Panc1 (cell line): ENCODE data around the gene EID3. TPM values are rescaled to one million over a fixed set of nuclear protein-coding genes. Genes with fewer than 3 reads are reported as not detected.

Experiments used
- ATAC-seq: fragments of 200-7000 bp; cut with Tn5 transposase; 2 replicates; pipeline ENCODE4 v1.9.1; 2020; ENCODE audit warnings: mild to moderate bottlenecking, moderate library complexity
- BruUV-seq: library from RNA; stranded (reverse); fragments of 400-500 nt; replicated peaks from 2 replicates; lab custom pipeline; 2021; lab: Mats Ljungman, UMichigan
- CTCF ChIA-PET: fragments of 300-600 bp; sonication (Branson Sonifier 250); formaldehyde crosslinking; loops from one replicate; lab custom pipeline; 2022; ENCODE audit warnings: antibody characterized with exemption; lab: Charles Lee
- POLR2A ChIA-PET: fragments of 300-600 bp; sonication (Branson Sonifier 250); formaldehyde crosslinking; loops from one replicate; lab custom pipeline; 2022; ENCODE audit warnings: antibody characterized with exemption; lab: Charles Lee
- DNase-seq: peaks from one replicate; pipeline ENCODE4 v3.0.0-alpha.2; 2010; ENCODE audit warnings: low read depth, low spot score
- H3K27ac ChIP-seq: 2 replicates; pipeline ENCODE4 v1.5.1; 2011; ENCODE audit warnings: mild to moderate bottlenecking, low read length, inconsistent platforms
- H3K27me3 ChIP-seq: fragments of 200-500 bp; sonication (Bioruptor generic); 2 replicates; pipeline ENCODE4 v1.6.0; 2014; ENCODE audit warnings: low read length, inconsistent platforms; ENCODE audit not compliant: control insufficient read depth, insufficient read depth
- H3K36me3 ChIP-seq: fragments of 200-500 bp; sonication (Bioruptor generic); 2 replicates; pipeline ENCODE4 v1.5.1; 2014; ENCODE audit warnings: inconsistent platforms, mild to moderate bottlenecking, low read length, moderate library complexity; ENCODE audit not compliant: control insufficient read depth, insufficient read depth
- H3K4me1 ChIP-seq: 2 replicates; pipeline ENCODE4 v1.5.1; 2011; ENCODE audit warnings: inconsistent platforms, mild to moderate bottlenecking, low read length, moderate library complexity; ENCODE audit not compliant: control insufficient read depth, insufficient read depth
- H3K4me3 ChIP-seq, 2 experiments: 2 replicates each; pipeline ENCODE4 v1.5.1; 2011 to 2012; ENCODE audit warnings: low read depth in 2 of 2, low read length in 2 of 2, mild to moderate bottlenecking in 2 of 2, inconsistent platforms in 1 of 2, moderate library complexity in 1 of 2
- H3K9me3 ChIP-seq: fragments of 200-500 bp; sonication (Bioruptor generic); 2 replicates; pipeline ENCODE4 v1.5.1; 2014; ENCODE audit warnings: low read depth, mild to moderate bottlenecking, inconsistent platforms, low read length, moderate library complexity; ENCODE audit not compliant: control insufficient read depth, insufficient read depth
- CTCF ChIP-seq: fragments of 450-650 bp; IDR thresholded peaks from 2 replicates; pipeline ENCODE4 v1.5.1; 2017; ENCODE audit warnings: mild to moderate bottlenecking
- POLR2AphosphoS5 ChIP-seq: IDR thresholded peaks from 2 replicates; pipeline ENCODE4 v1.6.1; 2012; ENCODE audit warnings: mild to moderate bottlenecking, low read depth, low read length, moderate library complexity
- REST ChIP-seq, 2 experiments: IDR thresholded peaks; 2 replicates each; pipeline ENCODE4 v1.6.1; 2011 to 2012; ENCODE audit warnings: low read depth in 2 of 2, control low read depth in 1 of 2, low read length in 1 of 2, mild to moderate bottlenecking in 1 of 2, moderate library complexity in 1 of 2; ENCODE audit not compliant: insufficient read depth in 1 of 2
- SIN3A ChIP-seq: IDR thresholded peaks from 2 replicates; pipeline ENCODE4 v1.6.1; 2012; ENCODE audit warnings: low read depth, mild to moderate bottlenecking, low read length, moderate library complexity, borderline replicate concordance; ENCODE audit not compliant: insufficient read depth
- TCF7L2 ChIP-seq: IDR thresholded peaks from 2 replicates; pipeline ENCODE4 v1.6.1; 2011; ENCODE audit warnings: mild to moderate bottlenecking, low read depth, low read length, inconsistent platforms
- in situ Hi-C: cut with HindIII; loops from 2 replicates; pipeline ENCODE4 v1.10.0; 2016; ENCODE audit warnings: low sequenced_read_pairs, low pct_unique_long_range_greater_than_20kb
- intact Hi-C: fragments of 100-400 bp; cut with micrococcal nuclease; formaldehyde crosslinking; loops from one replicate; pipeline ENCODE4 v1.10.0; 2022; ENCODE audit not compliant: unreplicated experiment
- total RNA-seq: library from RNA; stranded (reverse); gene quantifications from one replicate; pipeline ENCODE4 v1.2.1, GENCODE V29; 2021; ENCODE audit not compliant: unreplicated experiment

The EID3 gene
- total RNA-seq, 1 experiment from 2014 or later, result 18.5 TPM

- TF ChIP-seq SIN3A (no peak), CTCF (no peak), TCF7L2 (no peak), POLR2AphosphoS5 (peak; percentile 32; the same call in 1 of the 2 replicates), REST (IDR thresholded peaks at IDR 0.05; ENCODE audit: insufficient read depth in 1 of 2, low read depth in 2 of 2, low read length in 1 of 2) (no peak)
- H3K27me3 ChIP-seq, result no peaks in the 10 kb centered on the region
- ATAC-seq (no peak), DNase-seq (no peak)
- H3K36me3 ChIP-seq, result peaks cover 55% of the 10 kb centered on the region
- H3K9me3 ChIP-seq, result no peaks in the 10 kb centered on the region
- intact Hi-C loops, result no loop called here
- in situ Hi-C loops, result no loop called here
- BruUV-seq, result no TSS peak
- peaks cover 73% of the 10 kb centered on the region for H3K4me1 ChIP-seq
- peak overlapping the region; percentile 70 for H3K27ac ChIP-seq
- no peak overlapping the region for H3K4me3 ChIP-seq
- ChIA-PET POLR2A (no interaction called here), CTCF (no interaction called here)
Measured at GRCh38 chr12:104314242-104314614, 10.7 kb downstream of the EID3 start.

GRCh38 chr12:104315326-104316224, 12.0 kb downstream of the EID3 start:
- ATAC-seq, result no peak
- H3K27me3 ChIP-seq, result no peaks in the 10 kb centered on the region
- H3K27ac ChIP-seq, result peak overlapping the region; percentile 68
- H3K36me3 ChIP-seq, result peaks cover 65% of the 10 kb centered on the region
- H3K9me3 ChIP-seq, result no peaks in the 10 kb centered on the region
- no peak for TF ChIP-seq REST (IDR thresholded peaks at IDR 0.05; ENCODE audit: insufficient read depth in 1 of 2, low read depth in 2 of 2, low read length in 1 of 2)
- TF ChIP-seq POLR2AphosphoS5, result peak; percentile 42; the same call in 1 of the 2 replicates
- no peak for TF ChIP-seq SIN3A
- TF ChIP-seq CTCF, result no peak
- TF ChIP-seq TCF7L2, result no peak
- ChIA-PET CTCF (no interaction called here), POLR2A (interaction anchor here (0.6 to 0.7 kb wide), 3 partner anchors 14 to 532 kb away, joined by 6 to 16 read pairs (median 6); no protein-coding TSS in a partner anchor)
- H3K4me1 ChIP-seq, result peaks cover 63% of the 10 kb centered on the region
- BruUV-seq, result TSS peak; percentile 2
- H3K4me3 ChIP-seq, result peak overlapping the region; percentile 13 to 16; a peak in 2 of 4 replicates
- no peak for DNase-seq
- in situ Hi-C loops, result no loop called here
- intact Hi-C loops, result no loop called here
